Fibroblast of lung (primary cell): ENCODE results near the gene TRIM47. TPM values are rescaled to one million over a fixed set of nuclear protein-coding genes. Genes with fewer than 3 reads are reported as not detected.

Source experiments
- DNase-seq, 2 donors: peaks; one replicate each; pipeline versions ENCODE4 v3.0.0 to v3.0.0-alpha.2; 2010; ENCODE audit warnings: low read depth in 2 of 2
- H2AFZ ChIP-seq: 2 replicates; pipeline ENCODE4 v1.5.1; 2012; ENCODE audit warnings: low read length, control low read depth, inconsistent platforms
- H3K27ac ChIP-seq: 2 replicates; pipeline ENCODE4 v1.5.1; 2011; ENCODE audit warnings: low read length, control low read depth; ENCODE audit not compliant: insufficient read depth
- H3K27me3 ChIP-seq: 2 replicates; pipeline ENCODE4 v1.5.1; 2011; ENCODE audit warnings: mild to moderate bottlenecking, low read length; ENCODE audit not compliant: control insufficient read depth, insufficient read depth
- H3K36me3 ChIP-seq: 2 replicates; pipeline ENCODE4 v1.5.1; 2011; ENCODE audit warnings: low read length; ENCODE audit not compliant: control insufficient read depth, insufficient read depth
- H3K4me1 ChIP-seq: 2 replicates; pipeline ENCODE4 v1.5.1; 2011; ENCODE audit warnings: low read length; ENCODE audit not compliant: control insufficient read depth, insufficient read depth; ENCODE audit errors: extremely low read depth
- H3K4me2 ChIP-seq: 2 replicates; pipeline ENCODE4 v1.5.1; 2011; ENCODE audit warnings: low read length, control low read depth; ENCODE audit not compliant: insufficient read depth; ENCODE audit errors: extremely low read depth
- H3K4me3 ChIP-seq, 4 experiments: fragments of 200-600 bp in 1 of 4; sonication (generic) in 1 of 4; replicated peaks in 1 of 4; 2 replicates each; pipeline ENCODE4 v1.5.1; 2011 to 2016; ENCODE audit warnings: low read length in 4 of 4, low read depth in 3 of 4, mild to moderate bottlenecking in 3 of 4, control low read depth in 2 of 4, inconsistent platforms in 1 of 4, mixed read lengths in 1 of 4; ENCODE audit not compliant: insufficient read depth in 1 of 4; ENCODE audit errors: control extremely low read depth in 1 of 4
- H3K79me2 ChIP-seq: 2 replicates; pipeline ENCODE4 v1.5.1; 2012; ENCODE audit warnings: mild to moderate bottlenecking, low read length, inconsistent platforms; ENCODE audit not compliant: control insufficient read depth, insufficient read depth
- H3K9ac ChIP-seq: 2 replicates; pipeline ENCODE4 v1.5.1; 2011; ENCODE audit warnings: mild to moderate bottlenecking, low read length, control low read depth; ENCODE audit not compliant: insufficient read depth
- H3K9me3 ChIP-seq: 2 replicates; pipeline ENCODE4 v1.5.1; 2012; ENCODE audit warnings: low read depth, low read length; ENCODE audit not compliant: control insufficient read depth, insufficient read depth
- H4K20me1 ChIP-seq: 2 replicates; pipeline ENCODE4 v1.5.1; 2011; ENCODE audit warnings: low read length; ENCODE audit not compliant: control insufficient read depth, insufficient read depth; ENCODE audit errors: extremely low read depth
- CTCF ChIP-seq, 2 donors: IDR thresholded peaks in 1 of 2; conservative IDR thresholded peaks in 1 of 2; 1 replicate in 1 of 2; 2 replicates in 1 of 2; pipeline ENCODE4 v1.5.1; 2011 to 2012; ENCODE audit warnings: low read length in 2 of 2, control low read depth in 1 of 2, inconsistent platforms in 1 of 2, low read depth in 1 of 2, mild to moderate bottlenecking in 1 of 2
- EZH2 ChIP-seq: IDR thresholded peaks from 2 replicates; pipeline ENCODE4 v1.5.1; 2012; ENCODE audit warnings: low read length, control low read depth, mild to moderate bottlenecking; ENCODE audit errors: missing control alignments
- polyA plus RNA-seq, 2 donors: library from polyadenylated mRNA; depleted of rRNA in 1 of 2; stranded (reverse) in 1 of 2; unstranded in 1 of 2; fragments of >200 nt; gene quantifications; 2 replicates each; pipeline ENCODE4 v1.2.1, GENCODE V29; 2011 to 2012; ENCODE audit warnings: missing spikeins in 1 of 2
- total RNA-seq: library from RNA; depleted of rRNA; stranded (reverse); fragments of >200 nt; gene quantifications from 2 replicates; pipeline ENCODE4 v1.2.1, GENCODE V29; 2014

TRIM47 gene
- total and polyA plus RNA-seq, 2 donors (not counting 1 experiment from before 2014, with no cell fraction given), result 2.2 to 16.0 TPM

- Histone ChIP-seq H4K20me1 (no peaks in the 10 kb centered on the region), H3K27ac (no peak overlapping the region), H3K36me3 (no peaks in the 10 kb centered on the region), H3K79me2 (no peaks in the 10 kb centered on the region), H3K4me1 (no peaks in the 10 kb centered on the region), H3K4me3 (no peak overlapping the region), H2AFZ (no peak overlapping the region), H3K9ac (no peak overlapping the region), H3K9me3 (no peaks in the 10 kb centered on the region), H3K27me3 (no peaks in the 10 kb centered on the region), H3K4me2 (no peak overlapping the region)
- no peak for TF ChIP-seq CTCF (conservative IDR thresholded peaks at IDR 0.05 in 1 of 2, IDR thresholded peaks at IDR 0.05 in 1 of 2; ENCODE audit: low read depth in 1 of 2, low read length in 2 of 2)
- no peak for TF ChIP-seq EZH2
- DNase-seq, result no peak
Observed at GRCh38 chr17:75832652-75833400, 45.6 kb downstream of the TRIM47 start.

GRCh38 chr17:75832164-75832651 is 46.2 kb downstream of the TRIM47 start:
- H3K4me2 ChIP-seq, result no peak overlapping the region
- no peaks in the 10 kb centered on the region for H3K36me3 ChIP-seq
- H2AFZ ChIP-seq, result no peak overlapping the region
- no peaks in the 10 kb centered on the region for H3K27me3 ChIP-seq
- H3K9ac ChIP-seq, result no peak overlapping the region
- H3K79me2 ChIP-seq, result no peaks in the 10 kb centered on the region
- DNase-seq, result peak; percentile 61 to 89
- no peaks in the 10 kb centered on the region for H3K9me3 ChIP-seq
- H3K4me3 ChIP-seq, result no peak overlapping the region
- TF ChIP-seq EZH2 (no peak), CTCF (conservative IDR thresholded peaks at IDR 0.05 in 1 of 2, IDR thresholded peaks at IDR 0.05 in 1 of 2; ENCODE audit: low read depth in 1 of 2, low read length in 2 of 2) (no peak)
- H3K27ac ChIP-seq, result no peak overlapping the region
- H4K20me1 ChIP-seq, result no peaks in the 10 kb centered on the region
- no peaks in the 10 kb centered on the region for H3K4me1 ChIP-seq

- no peaks in the 10 kb centered on the region for H4K20me1 ChIP-seq
- H3K4me2 ChIP-seq, result no peak overlapping the region
- no peak overlapping the region for H2AFZ ChIP-seq
- H3K27ac ChIP-seq, result no peak overlapping the region
- no peaks in the 10 kb centered on the region for H3K79me2 ChIP-seq
- no peaks in the 10 kb centered on the region for H3K4me1 ChIP-seq
- H3K36me3 ChIP-seq, result peaks cover 3% of the 10 kb centered on the region
- no peak overlapping the region for H3K9ac ChIP-seq
- H3K27me3 ChIP-seq, result no peaks in the 10 kb centered on the region
- TF ChIP-seq CTCF (conservative IDR thresholded peaks at IDR 0.05 in 1 of 2, IDR thresholded peaks at IDR 0.05 in 1 of 2; ENCODE audit: low read depth in 1 of 2, low read length in 2 of 2) (no peak), EZH2 (no peak)
- no peaks in the 10 kb centered on the region for H3K9me3 ChIP-seq
- H3K4me3 ChIP-seq, result no peak overlapping the region
- DNase-seq, result no peak
Observed at GRCh38 chr17:75831032-75831571, 47.3 kb downstream of the TRIM47 start.
